SW 1271 (cell line): ENCODE data around the gene RTP3.

Source experiments
- DNase-seq, 2 experiments: peaks; one replicate each; lab custom pipeline; 2025; lab: John Stamatoyannopoulos, UW

Gene RTP3

GRCh38 chr3:46469680-46470357, 28.0 kb upstream of the RTP3 start:
- no peak for DNase-seq

GRCh38 chr3:46470831-46471230, 26.9 kb upstream of the RTP3 start:
- DNase-seq = no peak

- no peak for DNase-seq
Measured at GRCh38 chr3:46471371-46471914, 26.3 kb upstream of the RTP3 start.

- no peak for DNase-seq
Measured at GRCh38 chr3:46472736-46473135, 25.0 kb upstream of the RTP3 start.

GRCh38 chr3:46477145-46477544, 20.6 kb upstream of the RTP3 start:
- no peak for DNase-seq

GRCh38 chr3:46477756-46478155, 20.0 kb upstream of the RTP3 start:
- no peak for DNase-seq

- no peak for DNase-seq
Measured at GRCh38 chr3:46478341-46478740, 19.4 kb upstream of the RTP3 start.

GRCh38 chr3:46479021-46479420, 18.8 kb upstream of the RTP3 start:
- DNase-seq = no peak

GRCh38 chr3:46479696-46480095, 18.1 kb upstream of the RTP3 start:
- no peak for DNase-seq

- DNase-seq = no peak
Measured at GRCh38 chr3:46480491-46481195, 17.1 kb upstream of the RTP3 start.

- DNase-seq = no peak
Measured at GRCh38 chr3:46481636-46482035, 16.1 kb upstream of the RTP3 start.

- no peak for DNase-seq
Measured at GRCh38 chr3:46482632-46483350, 15.0 kb upstream of the RTP3 start.

GRCh38 chr3:46483825-46484224, 14.0 kb upstream of the RTP3 start:
- no peak for DNase-seq

- no peak for DNase-seq
Measured at GRCh38 chr3:46484388-46484787, 13.4 kb upstream of the RTP3 start.

- DNase-seq = no peak
Measured at GRCh38 chr3:46484911-46485778, 12.6 kb upstream of the RTP3 start.

- DNase-seq = no peak
Measured at GRCh38 chr3:46485779-46486175, 12.0 kb upstream of the RTP3 start.

GRCh38 chr3:46488735-46489361, 8.9 kb upstream of the RTP3 start:
- peak; percentile 41 to 65 for DNase-seq

GRCh38 chr3:46489381-46489780, 8.4 kb upstream of the RTP3 start:
- no peak for DNase-seq

GRCh38 chr3:46489875-46490274, 7.9 kb upstream of the RTP3 start:
- no peak for DNase-seq

- DNase-seq = no peak
Measured at GRCh38 chr3:46490338-46491084, 7.3 kb upstream of the RTP3 start.
